Measurements from ENCODE around the gene TMEM95.
"Not testable (repeated sequence)": the region's sequence is repeated elsewhere in the genome, so short reads cannot be mapped to it uniquely, and the experiment has no call there.

Gene TMEM95

GRCh38 chr17:7348478-7349242 lies 6.3 kb upstream of the TMEM95 start:
- DNase-seq = no peak

- peak; percentile 50 to 57 (median 52) for DNase-seq
Observed at GRCh38 chr17:7351665-7352502, 3.1 kb upstream of the TMEM95 start, which contains the start of gene KCTD11. Gene KCTD11 (plus strand): TSS chr17:7352162.

- no peak for DNase-seq
Observed at GRCh38 chr17:7352503-7352889, 2.5 kb upstream of the TMEM95 start.

- no peak for DNase-seq
Observed at GRCh38 chr17:7352910-7353635, 1.9 kb upstream of the TMEM95 start.

- DNase-seq = no peak
Observed at GRCh38 chr17:7354262-7354843, 603 bp upstream of the TMEM95 start.

GRCh38 chr17:7355573-7355972 lies 617 bp downstream of the TMEM95 start:
- DNase-seq = no peak

- peak; percentile 66 to 78 (median 72) for DNase-seq
Observed at GRCh38 chr17:7356072-7356549, 1.2 kb downstream of the TMEM95 start.

- DNase-seq = no peak
Observed at GRCh38 chr17:7356756-7357155, 1.8 kb downstream of the TMEM95 start.

GRCh38 chr17:7357381-7357780 lies 2.4 kb downstream of the TMEM95 start:
- DNase-seq = no peak

GRCh38 chr17:7361906-7362305 lies 7.0 kb downstream of the TMEM95 start:
- no peak for DNase-seq

- DNase-seq = no peak
Observed at GRCh38 chr17:7363311-7363710, 8.4 kb downstream of the TMEM95 start.

- DNase-seq = not testable (repeated sequence)
Observed at GRCh38 chr17:7365963-7366362, 11.0 kb downstream of the TMEM95 start.

- no peak for DNase-seq
Observed at GRCh38 chr17:7367083-7367482, 12.1 kb downstream of the TMEM95 start.

GRCh38 chr17:7367918-7368598 lies 13.1 kb downstream of the TMEM95 start:
- no peak for DNase-seq

GRCh38 chr17:7368599-7368994 lies 13.6 kb downstream of the TMEM95 start:
- DNase-seq = not testable (repeated sequence)

GRCh38 chr17:7369825-7370224 lies 14.9 kb downstream of the TMEM95 start:
- DNase-seq = no peak

- DNase-seq = no peak
Observed at GRCh38 chr17:7370853-7371252, 15.9 kb downstream of the TMEM95 start.

- no peak for DNase-seq
Observed at GRCh38 chr17:7374353-7374752, 19.4 kb downstream of the TMEM95 start.

- DNase-seq = no peak
Observed at GRCh38 chr17:7379134-7379533, 24.2 kb downstream of the TMEM95 start.

- DNase-seq = no peak
Observed at GRCh38 chr17:7380321-7380720, 25.4 kb downstream of the TMEM95 start.

GRCh38 chr17:7380855-7381683 lies 26.1 kb downstream of the TMEM95 start, which contains the start of gene TNK1:
Gene TNK1 (plus strand): TSS chr17:7381089. CDS start chr17:7382927, 1,838 bp downstream.
- DNase-seq = no peak
